Uterus (tissue), 4 donors: ENCODE data around the gene TNFAIP8L1. TPM values are rescaled to one million over a fixed set of nuclear protein-coding genes. Genes with fewer than 3 reads are reported as not detected.

Source experiments
- DNase-seq, 2 donors: peaks; one replicate each; pipeline ENCODE4 v3.0.0-alpha.2; 2019 to 2020
- H3K27ac ChIP-seq, 2 donors: fragments of 200-600 bp; sonication (generic); 1 replicate in 1 of 2; 2 replicates in 1 of 2; pipeline ENCODE4 v1.5.1; 2016 to 2018
- H3K27me3 ChIP-seq, 2 donors: fragments of 200-600 bp; sonication (generic); one replicate each; pipeline ENCODE4 v1.5.1; 2018 to 2019; ENCODE audit warnings: control low read depth in 1 of 2
- H3K36me3 ChIP-seq, 2 donors: fragments of 200-600 bp; sonication (generic); one replicate each; pipeline ENCODE4 v1.5.1; 2019; ENCODE audit warnings: control low read depth in 1 of 2
- H3K4me1 ChIP-seq, 2 donors: fragments of 200-600 bp; sonication (generic); one replicate each; pipeline ENCODE4 v1.5.1; 2018 to 2019; ENCODE audit warnings: control low read depth in 1 of 2
- H3K4me3 ChIP-seq, 2 donors: fragments of 200-600 bp; sonication (generic); 1 replicate in 1 of 2; 2 replicates in 1 of 2; pipeline ENCODE4 v1.5.1; 2018 to 2019; ENCODE audit warnings: mild to moderate bottlenecking in 1 of 2
- H3K9me3 ChIP-seq, 2 donors: fragments of 200-600 bp; sonication (generic); one replicate each; pipeline ENCODE4 v1.5.1; 2019; ENCODE audit warnings: control low read depth in 1 of 2
- CTCF ChIP-seq, 4 experiments: fragments of 200-600 bp in 2 of 4; fragments of 450-650 bp in 2 of 4; sonication (generic) in 2 of 4; IDR thresholded peaks; one replicate each; pipeline ENCODE4 v1.5.1; 2016 to 2019; ENCODE audit warnings: antibody characterized with exemption in 4 of 4, mild to moderate bottlenecking in 2 of 4, moderate library complexity in 1 of 4
- POLR2A ChIP-seq, 2 donors: fragments of 450-650 bp; IDR thresholded peaks; one replicate each; pipeline ENCODE4 v1.6.1; 2016; ENCODE audit warnings: antibody characterized with exemption in 2 of 2, mild to moderate bottlenecking in 1 of 2, moderate library complexity in 1 of 2
- intact Hi-C: fragments of 100-400 bp; cut with DNase I; formaldehyde crosslinking; loops from one replicate; pipeline ENCODE4 v1.15.1; 2023; ENCODE audit warnings: low total_unique reads
- total RNA-seq, 4 donors: library from RNA; depleted of rRNA in 3 of 4; stranded (reverse); fragments of >200 nt in 3 of 4; gene quantifications; one replicate each; pipeline versions ENCODE4 v1.1.0 to v1.2.4, GENCODE V29; 2014 to 2023
- donor health status: DM: yes; HTN: yes; CAD: no.

Gene TNFAIP8L1
- total RNA-seq, 4 donors from 2014 or later: 0.77 to 20.6 (median 9.1) TPM

GRCh38 chr19:4704317-4704673 is 65.0 kb downstream of the TNFAIP8L1 start:
- Histone ChIP-seq H3K36me3 (no peaks in the 10 kb centered on the region), H3K27me3 (no peaks in the 10 kb centered on the region), H3K27ac (no peak overlapping the region), H3K4me1 (no peaks in the 10 kb centered on the region), H3K4me3 (no peak overlapping the region), H3K9me3 (no peaks in the 10 kb centered on the region)
- intact Hi-C loops: no loop called here
- no peak for DNase-seq
- no peak for TF ChIP-seq POLR2A (IDR thresholded peaks at IDR 0.05)
- TF ChIP-seq CTCF (IDR thresholded peaks at IDR 0.05): no peak

Other genes with a start within 250 kb of the TNFAIP8L1 start
- 10 to 100 TPM; 11.8 to 69.3 (median 29.5) TPM for gene SH3GL1, start 239.0 kb upstream of the TNFAIP8L1 start, total RNA-seq
- 10 to 100 TPM in 1 of 4 donors, 1 to 10 TPM in 2, under 1 TPM in 1; 0.59 to 12.9 (median 8.0) TPM for gene CHAF1A, start 236.9 kb upstream of the TNFAIP8L1 start, total RNA-seq
- 100 to 1,000 TPM in 2 of 4 donors, 10 to 100 TPM in 2; 61.5 to 266 (median 90.0) TPM for gene UBXN6, start 181.7 kb upstream of the TNFAIP8L1 start, total RNA-seq
- 10 to 100 TPM in 3 of 4 donors, 1 to 10 TPM in 1; 8.5 to 65.8 (median 34.8) TPM for gene HDGFL2, start 167.2 kb upstream of the TNFAIP8L1 start, total RNA-seq
- gene PLIN4, start 121.0 kb upstream of the TNFAIP8L1 start, total RNA-seq: 10 to 100 TPM in 3 of 4 donors, 1 to 10 TPM in 1; 7.9 to 78.3 (median 16.2) TPM
- gene PLIN5, start 104.3 kb upstream of the TNFAIP8L1 start, total RNA-seq: 10 to 100 TPM in 1 of 4 donors, 1 to 10 TPM in 3; 1.5 to 11.1 (median 3.0) TPM
- gene LRG1, start 99.5 kb upstream of the TNFAIP8L1 start, total RNA-seq: 1 to 10 TPM in 2 of 4 donors, under 1 TPM in 1, not detected in 1; 0.59 to 1.1 (median 1.1) TPM
- 10 to 100 TPM in 1 of 4 donors, 1 to 10 TPM in 3; 1.8 to 48.1 (median 5.5) TPM for gene SEMA6B, start 79.8 kb upstream of the TNFAIP8L1 start, total RNA-seq
- gene MYDGF, start 30.8 kb downstream of the TNFAIP8L1 start, total RNA-seq: 10 to 100 TPM; 21.8 to 63.5 (median 44.4) TPM
- 100 to 1,000 TPM in 1 of 4 donors, 10 to 100 TPM in 3; 17.8 to 194 (median 48.5) TPM for gene DPP9, start 84.3 kb downstream of the TNFAIP8L1 start, total RNA-seq
- gene FEM1A, start 152.2 kb downstream of the TNFAIP8L1 start, total RNA-seq: 10 to 100 TPM in 3 of 4 donors, 1 to 10 TPM in 1; 9.4 to 12.4 (median 10.6) TPM
- gene TICAM1, start 192.2 kb downstream of the TNFAIP8L1 start, total RNA-seq: 10 to 100 TPM in 1 of 4 donors, 1 to 10 TPM in 2, under 1 TPM in 1; under 0.01 to 13.0 (median 2.3) TPM
- 10 to 100 TPM; 18.7 to 60.8 (median 27.9) TPM for gene PLIN3, start 228.2 kb downstream of the TNFAIP8L1 start, total RNA-seq